Hepatocyte (in vitro differentiated cells): Measurements from ENCODE around the gene FPR1.

ENCODE experiments used
- EZH2phosphoT487 ChIP-seq: fragments of 200-600 bp; sonication (generic); IDR thresholded peaks from one replicate; pipeline ENCODE4 v1.6.1; 2018; ENCODE audit warnings: antibody characterized with exemption, mild to moderate bottlenecking, low read depth, moderate library complexity; ENCODE audit not compliant: unreplicated experiment, severe bottlenecking
- TF ChIP-seq, protein P1 (sequence below): fragments of 200-600 bp; sonication (generic); IDR thresholded peaks from 2 replicates; pipeline ENCODE4 v1.5.1; 2016; ENCODE audit warnings: antibody characterized with exemption, mild to moderate bottlenecking; ENCODE audit not compliant: poor library complexity

DNA sequence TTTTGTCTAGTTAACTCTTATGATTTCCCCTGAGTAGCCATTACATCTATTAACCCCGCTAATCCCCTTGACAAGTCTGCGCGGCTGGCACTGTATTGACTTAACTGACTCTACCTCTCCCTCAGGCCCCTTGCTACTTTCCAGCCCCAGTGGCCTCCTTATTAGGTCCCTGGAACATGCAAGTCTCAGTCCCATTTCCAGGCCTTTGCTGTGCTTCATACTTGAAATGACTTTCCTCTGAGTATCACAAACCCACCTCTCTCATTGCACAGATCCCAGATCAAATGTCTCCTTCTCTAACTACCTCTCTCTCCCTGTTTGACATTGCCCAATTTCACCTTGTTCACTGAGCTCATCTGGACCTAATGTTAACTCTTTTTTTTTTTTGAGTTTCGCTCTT, 45.4 kb downstream of the FPR1 start:
- TF ChIP-seq, protein P1, sequence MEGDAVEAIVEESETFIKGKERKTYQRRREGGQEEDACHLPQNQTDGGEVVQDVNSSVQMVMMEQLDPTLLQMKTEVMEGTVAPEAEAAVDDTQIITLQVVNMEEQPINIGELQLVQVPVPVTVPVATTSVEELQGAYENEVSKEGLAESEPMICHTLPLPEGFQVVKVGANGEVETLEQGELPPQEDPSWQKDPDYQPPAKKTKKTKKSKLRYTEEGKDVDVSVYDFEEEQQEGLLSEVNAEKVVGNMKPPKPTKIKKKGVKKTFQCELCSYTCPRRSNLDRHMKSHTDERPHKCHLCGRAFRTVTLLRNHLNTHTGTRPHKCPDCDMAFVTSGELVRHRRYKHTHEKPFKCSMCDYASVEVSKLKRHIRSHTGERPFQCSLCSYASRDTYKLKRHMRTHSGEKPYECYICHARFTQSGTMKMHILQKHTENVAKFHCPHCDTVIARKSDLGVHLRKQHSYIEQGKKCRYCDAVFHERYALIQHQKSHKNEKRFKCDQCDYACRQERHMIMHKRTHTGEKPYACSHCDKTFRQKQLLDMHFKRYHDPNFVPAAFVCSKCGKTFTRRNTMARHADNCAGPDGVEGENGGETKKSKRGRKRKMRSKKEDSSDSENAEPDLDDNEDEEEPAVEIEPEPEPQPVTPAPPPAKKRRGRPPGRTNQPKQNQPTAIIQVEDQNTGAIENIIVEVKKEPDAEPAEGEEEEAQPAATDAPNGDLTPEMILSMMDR = no peak
- TF ChIP-seq EZH2phosphoT487 = no peak
